Heart right ventricle (tissue), 16 donors: ENCODE results near the gene RAP1GAP. TPM values are rescaled to one million over a fixed set of nuclear protein-coding genes. Genes with fewer than 3 reads are reported as not detected.

Experiments used
- ATAC-seq, 8 donors: fragments of 200-7000 bp; cut with Tn5 transposase; one replicate each; pipeline ENCODE4 v1.9.1; 2020; ENCODE audit warnings: mild to moderate bottlenecking in 8 of 8, moderate library complexity in 8 of 8, moderate number of reproducible peaks in 1 of 8
- DNase-seq, 2 donors: peaks; one replicate each; pipeline ENCODE4 v3.0.0-alpha.2; 2020
- H3K27ac ChIP-seq, 10 donors: fragments of 200-600 bp; sonication (generic) in 2 of 10; one replicate each; pipeline versions ENCODE4 v1.5.0 to v1.8.0; 2020 to 2022; ENCODE audit warnings: mild to moderate bottlenecking in 3 of 10
- H3K27me3 ChIP-seq, 7 donors: fragments of 200-600 bp; one replicate each; pipeline ENCODE4 v1.8.0; 2021 to 2022; ENCODE audit warnings: mild to moderate bottlenecking in 2 of 7
- H3K36me3 ChIP-seq, 9 donors: fragments of 200-600 bp; sonication (generic) in 1 of 9; one replicate each; pipeline versions ENCODE4 v1.5.0 to v1.8.0; 2020 to 2022; ENCODE audit warnings: mild to moderate bottlenecking in 2 of 9
- H3K4me1 ChIP-seq, 9 donors: fragments of 200-600 bp; sonication (generic) in 1 of 9; one replicate each; pipeline versions ENCODE4 v1.5.0 to v1.8.0; 2020 to 2022; ENCODE audit warnings: mild to moderate bottlenecking in 4 of 9
- H3K4me3 ChIP-seq, 10 donors: fragments of 200-600 bp; sonication (generic) in 2 of 10; one replicate each; pipeline versions ENCODE4 v1.5.0 to v1.8.0; 2020 to 2022; ENCODE audit warnings: mild to moderate bottlenecking in 7 of 10, moderate library complexity in 2 of 10
- H3K9me3 ChIP-seq, 11 donors: fragments of 200-600 bp in 10 of 11; sonication (generic) in 2 of 11; one replicate each; pipeline versions ENCODE4 v1.5.0 to v1.8.0; 2013 to 2022; ENCODE audit warnings: mild to moderate bottlenecking in 2 of 11, control low read depth in 1 of 11, moderate library complexity in 1 of 11
- WGBS, 2 donors: extraction: QIAGEN DNeasy Blood & Tissue Kit; methylation state at CpG; one replicate each; pipeline ENCODE4 v1.1.7; 2013; ENCODE audit warnings: inconsistent platforms in 1 of 2; 5-methylcytosine and 5-hydroxymethylcytosine counted together
- intact Hi-C, 10 donors: fragments of 100-400 bp; cut with DNase I; formaldehyde crosslinking; loops; one replicate each; pipeline versions ENCODE4 v1.11.1 to v1.14.2; 2022
- polyA plus RNA-seq, 2 donors: library from polyadenylated mRNA; stranded (reverse); fragments of 200-250 nt; gene quantifications; one replicate each; pipeline ENCODE4 v1.2.3, GENCODE V29; 2013
- total RNA-seq, 10 donors: library from RNA; stranded (reverse); fragmentation: NEBNext Ultra II Directional in 3 of 10; extraction: Animal tissue kit (Norgen Biotek cat#: 25700) in 3 of 10; gene quantifications; one replicate each; pipeline versions ENCODE4 v1.2.1 to v1.2.4, GENCODE V29; 2021 to 2023
- TF ChIP-seq, protein P1 (sequence below), 9 donors: fragments of 200-600 bp; sonication (generic) in 2 of 9; IDR thresholded peaks; one replicate each; pipeline versions ENCODE4 v1.5.0 to v1.8.0; 2021 to 2022; ENCODE audit warnings: antibody characterized with exemption in 9 of 9, mild to moderate bottlenecking in 5 of 9, moderate library complexity in 1 of 9
- donor health status: Arrhythmogenic right ventricular cardiomyopathy.
- donor health status: ischemic (EF 13 %, LVEDD 7.1; RV severe dilation, severe dysfunction).
- donor health status: healthy with polysubstance abuse.
- donor health status: DM: no; HTN: yes; CAD: no.
- donor health status: DM: no; HTN: no; CAD: no.
- donor health status: ischemic (EF 25% LVEDD 6.9; RV normal size, moderate dysfunction).
- donor health status: ischemic (EF 25% LVEDD 5.7; RV mildly dilated, moderate dysfunction).
- donor health status: healthy.
- donor health status: DM: yes; HTN: yes; CAD: no.
- donor health status: Ischemic cardiomyopathy.
- donor health status: ischemic (EF 35%, LVEDD 5.7; RV mildly dilated, moderate dysfunction).
- donor health status: nonischemic (EF 11% LVEDD 7.7; RV severe dilation, severe dysfunction).
- donor health status: DM: yes; HTN: yes; CAD: no.
- donor health status: PGD.
- donor health status: ischemic (EF 29% LVEDD 5.4; RV normal size, mild dysfunction).
- donor health status: nonischemic (EF 23%, LVEDD 6.1; RV moderate dilation, normal function).

The RAP1GAP gene
- total and polyA plus RNA-seq, 12 donors, result 0.42 to 5.9 (median 4.0) TPM

DNA sequence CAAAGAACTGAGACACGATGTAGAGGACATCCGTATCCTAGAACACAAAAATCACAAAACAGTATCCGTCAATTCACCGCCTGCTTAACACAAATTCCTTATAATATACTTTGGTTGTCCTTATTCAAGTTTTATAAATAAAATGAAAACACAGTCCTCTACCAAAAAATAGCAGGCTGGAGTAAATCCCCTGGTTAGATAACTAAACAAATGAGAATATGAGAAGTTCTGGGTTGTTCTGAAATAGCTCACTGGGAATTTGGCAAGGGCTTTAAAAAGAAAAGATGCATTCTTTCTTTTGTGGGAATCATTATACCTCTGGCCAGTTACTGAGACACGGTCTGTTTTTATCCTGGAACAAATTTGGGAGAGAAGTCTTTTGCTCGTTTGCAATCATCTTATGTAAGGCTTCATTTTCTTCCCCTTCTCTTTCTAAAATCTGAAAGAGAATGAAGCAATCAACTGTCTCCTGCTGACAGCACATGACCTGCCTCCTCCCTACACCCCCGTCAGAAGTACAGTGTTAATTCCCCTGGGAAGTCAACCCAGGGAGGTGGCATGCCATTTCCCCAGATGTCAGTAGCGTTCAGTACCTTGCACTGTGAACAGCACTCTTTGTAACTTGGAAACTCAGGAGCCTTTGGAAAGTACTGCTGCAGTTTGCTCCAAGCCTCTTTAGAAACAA is 37.1 kb upstream of the RAP1GAP start:
- Histone ChIP-seq H3K27ac (peak overlapping the region in 1 of 10 donors; percentile 1), H3K4me1 (peaks cover 0 to 17% (median 10%) of the 10 kb centered on the region in 9 donors), H3K27me3 (no peaks in the 10 kb centered on the region), H3K4me3 (no peak overlapping the region), H3K9me3 (no peaks in the 10 kb centered on the region), H3K36me3 (peaks cover 0 to 96% (median 20%) of the 10 kb centered on the region in 9 donors)
- ATAC-seq, result peak in 5 of 8 donors; percentile 23 to 51 (median 42)
- TF ChIP-seq, protein P1, sequence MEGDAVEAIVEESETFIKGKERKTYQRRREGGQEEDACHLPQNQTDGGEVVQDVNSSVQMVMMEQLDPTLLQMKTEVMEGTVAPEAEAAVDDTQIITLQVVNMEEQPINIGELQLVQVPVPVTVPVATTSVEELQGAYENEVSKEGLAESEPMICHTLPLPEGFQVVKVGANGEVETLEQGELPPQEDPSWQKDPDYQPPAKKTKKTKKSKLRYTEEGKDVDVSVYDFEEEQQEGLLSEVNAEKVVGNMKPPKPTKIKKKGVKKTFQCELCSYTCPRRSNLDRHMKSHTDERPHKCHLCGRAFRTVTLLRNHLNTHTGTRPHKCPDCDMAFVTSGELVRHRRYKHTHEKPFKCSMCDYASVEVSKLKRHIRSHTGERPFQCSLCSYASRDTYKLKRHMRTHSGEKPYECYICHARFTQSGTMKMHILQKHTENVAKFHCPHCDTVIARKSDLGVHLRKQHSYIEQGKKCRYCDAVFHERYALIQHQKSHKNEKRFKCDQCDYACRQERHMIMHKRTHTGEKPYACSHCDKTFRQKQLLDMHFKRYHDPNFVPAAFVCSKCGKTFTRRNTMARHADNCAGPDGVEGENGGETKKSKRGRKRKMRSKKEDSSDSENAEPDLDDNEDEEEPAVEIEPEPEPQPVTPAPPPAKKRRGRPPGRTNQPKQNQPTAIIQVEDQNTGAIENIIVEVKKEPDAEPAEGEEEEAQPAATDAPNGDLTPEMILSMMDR (IDR thresholded peaks at IDR 0.05), result no peak
- DNase-seq, result no peak
- 61 to 69% methylated on average over 8 of the region's 8 CpGs for WGBS, 2 donors
- intact Hi-C loops, result no loop called here

DNA sequence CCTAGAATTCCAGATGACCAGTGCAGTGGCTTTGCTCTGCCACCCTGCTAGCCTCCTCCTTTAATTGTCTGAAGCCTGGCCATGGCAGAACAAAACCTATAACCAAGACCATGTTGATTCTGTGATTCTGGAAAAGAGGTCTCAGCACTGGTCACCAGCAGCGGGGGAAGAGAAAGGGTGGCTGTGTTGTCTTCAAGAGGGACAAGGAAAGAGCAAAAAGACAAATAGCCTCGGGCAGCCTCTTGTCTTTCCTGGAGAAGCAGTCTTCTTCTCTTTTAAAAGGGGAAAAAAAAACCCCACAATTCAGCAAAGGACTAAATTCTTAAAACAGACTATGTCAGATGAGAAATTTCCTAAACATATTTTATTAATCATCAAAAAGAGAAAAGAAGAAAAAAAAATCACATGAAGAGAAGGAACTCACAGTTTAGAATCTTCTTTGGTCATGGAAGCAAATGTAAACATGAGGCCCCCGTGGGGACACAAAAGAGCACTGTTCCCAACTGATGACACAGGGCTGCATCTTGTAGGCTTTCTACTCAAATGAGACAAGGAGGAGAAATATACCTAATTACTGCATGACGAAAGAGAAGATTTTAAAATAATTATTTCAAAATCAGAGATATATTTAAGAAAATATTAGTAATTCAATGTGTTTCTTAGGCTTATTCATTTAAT is 36.3 kb upstream of the RAP1GAP start:
- Histone ChIP-seq H3K4me3 (no peak overlapping the region), H3K4me1 (peaks cover 0 to 17% (median 10%) of the 10 kb centered on the region in 9 donors), H3K36me3 (peaks cover 0 to 96% (median 27%) of the 10 kb centered on the region in 9 donors), H3K9me3 (no peaks in the 10 kb centered on the region), H3K27ac (no peak overlapping the region), H3K27me3 (no peaks in the 10 kb centered on the region)
- WGBS, 2 donors, result 76 to 81% methylated on average over 4 of the region's 4 CpGs
- ATAC-seq (no peak), DNase-seq (no peak)
- TF ChIP-seq, protein P1 (IDR thresholded peaks at IDR 0.05), result no peak
- intact Hi-C loops, result no loop called here

DNA sequence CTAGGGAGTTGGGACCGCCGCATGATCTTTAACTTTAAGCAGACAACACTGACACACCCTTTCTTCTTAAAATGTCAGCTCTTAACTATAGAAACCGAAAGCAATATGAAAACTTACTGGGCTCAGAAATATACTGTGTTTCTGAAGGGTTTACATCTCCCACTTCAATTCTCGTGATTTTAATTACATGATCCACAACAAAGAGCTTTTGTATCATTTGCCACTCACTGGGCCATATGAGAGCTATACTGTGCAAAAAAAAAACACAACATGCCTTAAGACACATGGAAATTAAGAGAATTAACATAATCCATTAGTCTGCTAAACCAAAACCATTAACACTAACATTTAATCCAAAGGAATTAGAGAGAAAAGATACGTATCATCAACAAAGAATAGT is 35.0 kb upstream of the RAP1GAP start:
- TF ChIP-seq, protein P1 (IDR thresholded peaks at IDR 0.05), result no peak
- H3K9me3 ChIP-seq, result no peaks in the 10 kb centered on the region
- H3K27me3 ChIP-seq, result no peaks in the 10 kb centered on the region
- H3K4me1 ChIP-seq, result peaks cover 0 to 17% (median 10%) of the 10 kb centered on the region in 9 donors
- ATAC-seq (no peak), DNase-seq (no peak)
- 92 to 95% methylated on average over 5 of the region's 5 CpGs for WGBS, 2 donors
- peaks cover 0 to 97% (median 33%) of the 10 kb centered on the region in 9 donors for H3K36me3 ChIP-seq
- no peak overlapping the region for H3K4me3 ChIP-seq
- H3K27ac ChIP-seq, result no peak overlapping the region
- intact Hi-C loops, result no loop called here

DNA sequence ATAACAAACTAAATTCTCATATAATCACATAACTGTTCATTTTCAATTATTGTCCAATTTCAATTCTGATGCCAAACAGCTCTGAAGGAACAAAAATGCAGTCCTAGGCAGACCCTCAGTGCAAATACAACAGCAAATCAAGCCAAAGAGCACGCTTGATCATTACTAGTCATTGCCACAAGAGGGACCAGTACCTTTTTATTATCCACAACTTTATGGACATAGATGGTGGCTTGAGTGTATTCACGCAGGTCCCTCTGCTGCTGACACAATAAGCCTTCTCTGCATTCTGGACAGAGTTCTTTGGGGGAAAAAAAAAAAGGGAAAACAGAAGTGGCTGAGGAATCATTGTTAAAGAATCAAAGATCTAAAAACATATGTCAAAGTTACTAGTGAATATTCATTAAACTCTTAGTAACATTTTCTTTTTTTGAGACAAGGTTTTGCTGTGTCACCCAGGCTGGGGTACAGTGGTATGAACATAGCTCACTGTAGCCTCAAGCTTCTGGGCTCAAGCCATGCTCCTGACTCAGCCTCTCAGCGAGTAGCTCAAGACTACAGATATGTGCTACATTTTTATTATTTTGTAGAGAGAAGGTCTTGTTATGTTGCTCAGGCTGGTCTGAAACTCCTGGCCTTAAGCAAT is 34.3 kb upstream of the RAP1GAP start:
- Histone ChIP-seq H3K27ac (no peak overlapping the region), H3K27me3 (no peaks in the 10 kb centered on the region), H3K4me1 (peaks cover 0 to 17% (median 10%) of the 10 kb centered on the region in 9 donors), H3K9me3 (no peaks in the 10 kb centered on the region), H3K4me3 (no peak overlapping the region), H3K36me3 (peaks cover 0 to 99% (median 33%) of the 10 kb centered on the region in 9 donors)
- 80 to 82% methylated on average over 3 of the region's 3 CpGs for WGBS, 2 donors
- ATAC-seq (no peak), DNase-seq (no peak)
- intact Hi-C loops, result no loop called here
- TF ChIP-seq, protein P1 (IDR thresholded peaks at IDR 0.05), result peak in 4 of 9 donors; percentile 24 to 45 (median 29)
